Stomach (tissue), 9 donors: ENCODE results near the gene SERPINE1. TPM values are rescaled to one million over a fixed set of nuclear protein-coding genes. Genes with fewer than 3 reads are reported as not detected.

Source experiments
- DNase-seq, 2 donors: peaks; one replicate each; pipeline versions ENCODE4 v3.0.0 to v3.0.0-alpha.2; 2013 to 2019
- H3K27ac ChIP-seq, 5 donors: fragments of 200-600 bp in 4 of 5; sonication (generic) in 4 of 5; one replicate each; pipeline ENCODE4 v1.5.1; 2013 to 2019; ENCODE audit warnings: mild to moderate bottlenecking in 1 of 5, moderate library complexity in 1 of 5
- H3K27me3 ChIP-seq, 3 donors: fragments of 200-600 bp; sonication (generic); one replicate each; pipeline ENCODE4 v1.5.1; 2017 to 2019; ENCODE audit warnings: mixed run types in 1 of 3
- H3K36me3 ChIP-seq, 4 donors: fragments of 200-600 bp; sonication (generic); 1 replicate in 3 of 4; 2 replicates in 1 of 4; pipeline ENCODE4 v1.5.1; 2016 to 2019
- H3K4me1 ChIP-seq, 4 donors: fragments of 200-600 bp; sonication (generic); one replicate each; pipeline ENCODE4 v1.5.1; 2016 to 2019
- H3K4me3 ChIP-seq, 4 donors: fragments of 200-600 bp; sonication (generic) in 3 of 4; one replicate each; pipeline ENCODE4 v1.5.1; 2016 to 2019; ENCODE audit warnings: mild to moderate bottlenecking in 1 of 4
- H3K9me3 ChIP-seq, 4 donors: fragments of 200-600 bp; sonication (generic); one replicate each; pipeline ENCODE4 v1.5.1; 2016 to 2019
- CTCF ChIP-seq, 7 experiments: fragments of 450-650 bp in 4 of 7; fragments of 200-600 bp in 3 of 7; sonication (generic) in 3 of 7; IDR thresholded peaks; one replicate each; pipeline ENCODE4 v1.5.1; 2016 to 2019; ENCODE audit warnings: antibody characterized with exemption in 7 of 7, control low read depth in 2 of 7, mild to moderate bottlenecking in 1 of 7
- EP300 ChIP-seq: sonication (generic); formaldehyde crosslinking; IDR thresholded peaks from one replicate; pipeline ENCODE4 v1.6.1; 2017; ENCODE audit warnings: antibody characterized with exemption
- POLR2A ChIP-seq, 4 donors: fragments of 450-650 bp; IDR thresholded peaks; one replicate each; pipeline ENCODE4 v1.6.1; 2016; ENCODE audit warnings: antibody characterized with exemption in 4 of 4, control low read depth in 2 of 4, mild to moderate bottlenecking in 1 of 4, moderate library complexity in 1 of 4
- POLR2AphosphoS5 ChIP-seq, 3 donors: sonication (generic); formaldehyde crosslinking; IDR thresholded peaks; one replicate each; pipeline ENCODE4 v1.6.1; 2016; ENCODE audit warnings: antibody characterized with exemption in 3 of 3
- WGBS, 5 donors: extraction: QIAGEN DNeasy Blood & Tissue Kit in 3 of 5; methylation state at CpG; one replicate each; pipeline versions ENCODE4 v1.1.5 to v1.1.7; 2013 to 2018; 5-methylcytosine and 5-hydroxymethylcytosine counted together
- intact Hi-C: fragments of 100-400 bp; cut with DNase I; formaldehyde crosslinking; loops from one replicate; pipeline ENCODE4 v1.15.1; 2023; ENCODE audit warnings: low total_unique reads
- polyA plus RNA-seq, 3 donors: library from polyadenylated mRNA; stranded (reverse); fragments of 200-250 nt; gene quantifications; one replicate each; pipeline ENCODE4 v1.2.3, GENCODE V29; 2013
- total RNA-seq, 5 donors: library from RNA; depleted of rRNA; stranded (reverse); fragments of >200 nt; gene quantifications; one replicate each; pipeline versions ENCODE4 v1.1.0 to v1.2.3, GENCODE V29; 2014 to 2016
- donor health status: healthy with polysubstance abuse.
- donor health status: Bipolar disorder and iron deficiency.
- donor health status: healthy.

SERPINE1 gene
- total and polyA plus RNA-seq, 8 donors: 0.58 to 25.0 (median 6.3) TPM

GRCh38 chr7:101094791-101095375, 32.0 kb upstream of the SERPINE1 start:
- H3K4me1 ChIP-seq: peaks cover 7 to 26% (median 12%) of the 10 kb centered on the region in 4 donors
- WGBS, 5 donors: 34 to 45% (median 42%) methylated on average over 12 of the region's 12 CpGs
- DNase-seq: peak; percentile 38 to 62
- intact Hi-C loops: no loop called here
- no peaks in the 10 kb centered on the region for H3K27me3 ChIP-seq
- no peaks in the 10 kb centered on the region for H3K9me3 ChIP-seq
- peaks cover 0 to 25% (median 17%) of the 10 kb centered on the region in 4 donors for H3K36me3 ChIP-seq
- no peak overlapping the region for H3K4me3 ChIP-seq
- no peak overlapping the region for H3K27ac ChIP-seq
- TF ChIP-seq POLR2AphosphoS5 (IDR thresholded peaks at IDR 0.05): peak in 1 of 3 donors; percentile 21
- no peak for TF ChIP-seq EP300
- TF ChIP-seq POLR2A (IDR thresholded peaks at IDR 0.05): no peak
- peak in 4 of 7 experiments; percentile 31 to 55 (median 42) for TF ChIP-seq CTCF (IDR thresholded peaks at IDR 0.05)

GRCh38 chr7:101096331-101096956, 30.5 kb upstream of the SERPINE1 start:
- peaks cover 0 to 10% (median 9%) of the 10 kb centered on the region in 4 donors for H3K36me3 ChIP-seq
- no peak overlapping the region for H3K4me3 ChIP-seq
- 55 to 74% (median 61%) methylated on average over 6 of the region's 6 CpGs for WGBS, 5 donors
- no peak for DNase-seq
- H3K4me1 ChIP-seq: peaks cover 13 to 37% (median 18%) of the 10 kb centered on the region in 4 donors
- no peak overlapping the region for H3K27ac ChIP-seq
- no peak for TF ChIP-seq POLR2AphosphoS5 (IDR thresholded peaks at IDR 0.05)
- no peak for TF ChIP-seq EP300
- no peak for TF ChIP-seq POLR2A (IDR thresholded peaks at IDR 0.05)
- TF ChIP-seq CTCF (IDR thresholded peaks at IDR 0.05): no peak
- intact Hi-C loops: no loop called here
- H3K9me3 ChIP-seq: no peaks in the 10 kb centered on the region
- no peaks in the 10 kb centered on the region for H3K27me3 ChIP-seq

- WGBS, 5 donors: 80 to 83% (median 82%) methylated on average over 5 of the region's 5 CpGs
- no peak overlapping the region for H3K4me3 ChIP-seq
- peaks cover 13 to 37% (median 18%) of the 10 kb centered on the region in 4 donors for H3K4me1 ChIP-seq
- no peak for TF ChIP-seq CTCF (IDR thresholded peaks at IDR 0.05)
- TF ChIP-seq POLR2A (IDR thresholded peaks at IDR 0.05): no peak
- TF ChIP-seq EP300: no peak
- no peak for TF ChIP-seq POLR2AphosphoS5 (IDR thresholded peaks at IDR 0.05)
- H3K27me3 ChIP-seq: no peaks in the 10 kb centered on the region
- no peaks in the 10 kb centered on the region for H3K9me3 ChIP-seq
- intact Hi-C loops: no loop called here
- H3K27ac ChIP-seq: no peak overlapping the region
- no peak for DNase-seq
- H3K36me3 ChIP-seq: peaks cover 0 to 7% (median 5%) of the 10 kb centered on the region in 4 donors
Observed at GRCh38 chr7:101096957-101097347, 30.0 kb upstream of the SERPINE1 start.

GRCh38 chr7:101097561-101097960, 29.3 kb upstream of the SERPINE1 start:
- WGBS, 5 donors: 56 to 80% (median 62%) methylated on average over 4 of the region's 4 CpGs
- Histone ChIP-seq H3K36me3 (peaks cover 0 to 1% (median under 1%) of the 10 kb centered on the region in 4 donors), H3K4me3 (no peak overlapping the region), H3K4me1 (peaks cover 13 to 37% (median 18%) of the 10 kb centered on the region in 4 donors), H3K9me3 (no peaks in the 10 kb centered on the region), H3K27ac (no peak overlapping the region), H3K27me3 (no peaks in the 10 kb centered on the region)
- no peak for DNase-seq
- intact Hi-C loops: no loop called here
- TF ChIP-seq CTCF (IDR thresholded peaks at IDR 0.05) (no peak), EP300 (no peak), POLR2A (IDR thresholded peaks at IDR 0.05) (no peak)
